CD1c-positive myeloid dendritic cell (primary cell): Measurements from ENCODE around the gene SEC24D.

Experiments used
- DNase-seq: peaks from one replicate; pipeline ENCODE4 v3.0.0-alpha.2; 2016; ENCODE audit errors: extremely low spot score

SEC24D gene

DNA sequence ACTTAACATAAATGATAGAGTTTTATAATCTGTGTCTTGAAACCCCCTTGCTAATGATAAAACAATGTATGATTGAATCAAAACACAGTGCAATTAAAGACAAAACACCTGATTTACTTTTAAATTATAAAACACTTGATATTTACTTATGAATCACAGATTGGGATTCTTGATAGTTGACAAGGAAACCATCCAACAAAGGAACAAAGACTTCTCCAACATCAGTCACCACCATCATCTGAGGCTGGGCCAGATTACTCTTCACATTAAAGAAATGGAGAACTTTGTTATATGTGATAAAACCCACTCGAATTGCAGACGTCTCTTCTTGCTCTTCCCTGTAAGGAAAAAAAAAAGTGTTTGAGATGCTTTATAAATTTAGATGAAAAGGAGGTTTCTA, 83.4 kb downstream of the SEC24D start:
- no peak for DNase-seq

- no peak for DNase-seq
Observed at GRCh38 chr4:118751629-118752323, 84.2 kb downstream of the SEC24D start.

DNA sequence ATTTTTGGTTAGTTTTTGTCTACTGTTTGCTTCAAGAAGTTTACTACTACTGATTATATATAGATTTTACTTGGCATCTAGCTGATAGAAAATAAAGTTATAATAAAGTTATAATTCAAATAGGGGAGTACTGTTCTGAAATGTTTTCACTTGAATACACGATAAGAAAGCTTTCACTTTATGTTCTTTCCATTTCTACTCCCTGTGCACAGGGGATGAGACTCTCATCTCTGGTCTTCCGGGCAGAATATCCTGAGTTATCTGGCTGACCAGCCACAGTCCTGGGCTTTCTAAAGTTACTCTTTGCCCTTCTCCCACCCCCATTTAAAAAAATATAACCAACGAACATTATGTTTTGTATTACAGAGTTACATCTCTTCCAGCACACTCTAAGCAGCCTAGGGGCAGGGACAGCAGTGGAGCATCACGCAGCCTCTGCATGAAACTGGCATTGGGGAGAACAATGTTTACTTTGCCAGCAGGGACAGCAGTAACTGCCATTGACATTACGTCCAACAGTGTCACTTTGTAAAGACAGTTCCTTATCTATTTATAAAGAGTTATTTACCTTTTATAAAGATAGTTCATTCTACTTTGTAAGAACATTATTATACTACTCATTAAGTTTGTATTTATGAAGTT, 86.5 kb downstream of the SEC24D start:
- DNase-seq: no peak

GRCh38 chr4:118746251-118746919, 89.5 kb downstream of the SEC24D start:
- no peak for DNase-seq

DNA sequence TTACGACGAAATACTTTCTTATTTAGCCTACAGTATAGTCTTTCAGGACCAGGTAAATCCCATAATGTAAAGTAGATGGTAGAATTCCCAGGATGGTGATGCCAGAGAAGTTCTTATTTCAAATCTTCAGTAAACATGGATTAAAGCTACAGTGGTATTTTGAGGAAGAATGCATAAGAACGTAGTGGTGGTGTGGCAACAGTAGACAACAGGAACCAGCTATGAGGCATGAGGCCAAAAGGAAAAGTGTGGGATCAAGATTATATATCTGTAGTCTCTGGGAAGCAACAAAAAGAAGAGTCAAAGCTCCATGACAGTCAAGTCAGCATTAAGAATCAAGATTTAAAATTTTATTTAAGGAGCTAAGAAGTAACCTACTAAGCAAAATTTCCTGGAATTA, 90.6 kb downstream of the SEC24D start:
- no peak for DNase-seq

- DNase-seq: peak; percentile 13
Observed at GRCh38 chr4:118743867-118744266, 92.1 kb downstream of the SEC24D start.

GRCh38 chr4:118742050-118742449, 93.9 kb downstream of the SEC24D start:
- DNase-seq: no peak

DNA sequence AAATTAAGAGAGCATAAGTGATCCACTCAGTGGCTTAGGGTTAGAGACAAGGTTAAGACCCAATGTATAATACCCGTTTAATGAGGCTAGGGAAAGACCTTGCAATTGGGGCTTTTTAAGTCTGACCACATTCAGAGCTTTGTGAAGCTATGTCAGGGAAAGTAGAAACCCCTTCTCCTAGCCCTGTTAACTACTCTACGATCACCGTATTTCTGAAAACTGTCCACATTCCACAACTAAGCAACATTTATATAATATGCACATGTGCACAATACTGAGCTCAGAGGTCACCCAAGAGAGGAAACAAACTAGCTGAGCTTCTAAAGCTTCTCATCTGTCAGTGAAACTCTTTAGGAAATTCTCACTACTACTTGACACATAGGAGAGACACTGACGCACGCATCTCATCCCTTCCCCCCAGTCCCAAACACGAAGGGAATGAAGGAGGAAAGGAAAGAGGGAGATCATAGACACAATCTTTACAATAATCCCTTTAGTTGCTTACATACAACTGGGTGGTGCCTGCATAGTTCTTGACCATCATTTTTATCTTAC, 94.5 kb downstream of the SEC24D start:
- no peak for DNase-seq

DNA sequence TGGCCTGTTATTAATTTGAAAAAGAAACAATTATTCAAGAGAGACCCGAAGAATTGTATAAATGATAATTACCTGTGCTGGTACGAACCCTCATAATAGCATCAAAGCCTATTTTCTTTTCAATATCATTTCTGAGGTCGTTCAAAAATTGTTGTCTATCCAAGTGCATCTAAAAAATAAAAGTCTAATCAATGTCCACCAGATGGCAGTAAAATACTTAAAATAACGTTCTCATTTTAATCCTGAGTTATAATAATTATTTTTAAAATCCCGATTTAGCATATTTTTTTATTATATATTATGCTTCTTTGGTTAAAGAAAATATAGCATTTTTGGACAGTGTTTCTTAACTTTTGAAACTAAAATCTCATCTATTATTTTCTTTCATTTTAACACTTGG, 95.1 kb downstream of the SEC24D start:
- peak; percentile 34 for DNase-seq

GRCh38 chr4:118739022-118739713, 96.8 kb downstream of the SEC24D start:
- DNase-seq: no peak

DNA sequence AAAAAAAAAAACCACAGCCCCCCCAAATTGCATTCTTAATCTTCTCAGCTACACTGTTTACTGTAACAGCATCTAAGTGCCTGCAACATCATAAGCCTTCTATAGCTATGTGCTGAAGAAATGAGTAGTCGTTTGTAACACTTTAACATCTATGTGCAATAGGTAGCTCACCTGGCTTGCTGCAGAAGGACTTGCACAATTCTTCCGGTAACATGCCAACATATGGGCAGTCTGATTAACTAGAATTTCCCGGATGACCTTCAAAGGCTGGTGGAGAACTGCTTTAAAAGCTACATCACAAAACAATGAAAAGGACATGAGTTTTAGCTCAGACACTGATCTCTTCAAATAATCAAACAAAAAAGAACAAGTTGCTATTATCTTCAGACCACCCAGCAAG, 97.8 kb downstream of the SEC24D start:
- no peak for DNase-seq

- no peak for DNase-seq
Observed at GRCh38 chr4:118736900-118737299, 99.0 kb downstream of the SEC24D start.

DNA sequence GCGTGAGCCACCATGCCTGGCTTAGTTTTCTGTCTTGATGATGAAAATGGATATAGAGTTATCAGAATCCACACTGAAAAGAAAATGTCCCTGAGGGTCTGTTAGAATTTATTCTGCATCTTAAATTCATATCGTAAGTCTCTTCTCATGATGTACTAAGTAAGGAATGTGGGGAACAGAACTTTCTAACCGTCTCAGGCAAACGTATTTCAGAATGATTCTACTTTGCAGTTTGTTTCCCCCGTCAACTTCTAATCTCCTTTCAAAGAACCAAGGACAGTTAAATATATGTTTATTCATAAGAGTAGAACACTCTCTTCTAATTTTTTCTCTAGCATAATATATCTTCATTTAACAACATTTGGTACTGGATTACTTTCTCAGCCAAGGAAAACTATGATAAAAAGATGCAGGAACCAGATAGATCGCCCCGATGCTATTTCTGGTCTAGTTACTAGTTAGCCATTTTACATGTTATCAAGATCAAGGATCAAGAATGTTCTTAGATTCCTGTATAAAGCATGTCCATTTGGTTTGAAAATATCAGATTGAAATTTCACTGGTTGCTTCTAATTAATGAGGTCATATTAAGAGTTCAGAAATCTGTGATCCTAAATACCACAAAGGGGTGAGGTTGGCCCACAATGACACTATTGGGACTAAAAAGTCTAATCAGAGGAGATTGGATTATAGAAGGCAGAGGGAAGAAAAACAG, 101.3 kb downstream of the SEC24D start:
- no peak for DNase-seq

- no peak for DNase-seq
Observed at GRCh38 chr4:118732591-118733330, 103.2 kb downstream of the SEC24D start.

GRCh38 chr4:118730683-118731082, 105.2 kb downstream of the SEC24D start:
- DNase-seq: no peak

DNA sequence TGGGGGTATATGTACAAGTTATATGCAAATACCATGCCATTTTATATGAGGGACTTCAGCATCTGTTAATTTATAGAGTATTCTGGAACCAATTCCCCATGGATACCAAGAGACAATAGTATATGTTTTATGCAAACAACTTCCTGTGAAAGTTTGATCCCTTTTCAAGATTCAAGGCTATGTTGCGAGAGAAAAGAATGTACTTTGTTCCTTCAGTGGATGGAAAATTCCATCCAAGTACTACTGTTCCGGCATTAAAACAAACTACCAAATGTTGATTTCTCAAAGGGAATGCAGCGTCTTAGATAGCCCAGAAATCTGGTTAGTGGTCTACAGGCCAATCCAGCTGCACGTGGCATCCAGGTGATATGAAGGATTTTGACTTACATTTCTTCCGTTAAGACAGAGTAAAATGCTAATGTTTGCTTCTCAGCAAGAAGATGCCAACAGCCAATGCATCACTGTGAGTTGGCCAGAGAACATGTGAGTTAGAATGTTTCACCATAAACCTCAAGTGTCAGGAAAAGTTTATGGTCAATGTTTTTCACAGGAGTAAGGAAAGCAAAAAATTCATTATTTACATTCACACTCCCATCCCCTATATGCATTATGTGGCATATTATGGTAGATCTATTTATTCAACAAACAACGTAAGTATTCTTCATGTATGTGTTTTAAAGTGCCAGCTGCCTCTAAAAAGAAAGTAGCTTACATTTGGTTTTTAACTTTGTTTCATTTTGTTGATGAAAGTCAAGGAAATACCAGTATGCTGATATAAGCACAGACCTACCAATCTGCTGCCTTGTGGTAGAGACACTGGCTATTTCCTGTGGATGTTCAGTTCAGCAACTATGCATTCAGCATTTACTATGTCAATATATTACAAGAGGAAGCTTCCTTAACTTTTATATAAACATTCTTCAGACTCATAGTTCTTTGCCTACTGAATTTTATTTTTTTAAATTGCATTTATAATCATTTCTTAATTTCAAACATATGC, 106.3 kb downstream of the SEC24D start:
- no peak for DNase-seq

- DNase-seq: no peak
Observed at GRCh38 chr4:118727360-118727759, 108.6 kb downstream of the SEC24D start.

GRCh38 chr4:118723369-118723768, 112.6 kb downstream of the SEC24D start:
- DNase-seq: no peak

- no peak for DNase-seq
Observed at GRCh38 chr4:118721752-118722151, 114.2 kb downstream of the SEC24D start.
